Measurements from ENCODE around the gene TRPC6.
"Not testable (repeated sequence)": the region's sequence is repeated elsewhere in the genome, so short reads cannot be mapped to it uniquely, and the experiment has no call there.

Gene TRPC6

DNA sequence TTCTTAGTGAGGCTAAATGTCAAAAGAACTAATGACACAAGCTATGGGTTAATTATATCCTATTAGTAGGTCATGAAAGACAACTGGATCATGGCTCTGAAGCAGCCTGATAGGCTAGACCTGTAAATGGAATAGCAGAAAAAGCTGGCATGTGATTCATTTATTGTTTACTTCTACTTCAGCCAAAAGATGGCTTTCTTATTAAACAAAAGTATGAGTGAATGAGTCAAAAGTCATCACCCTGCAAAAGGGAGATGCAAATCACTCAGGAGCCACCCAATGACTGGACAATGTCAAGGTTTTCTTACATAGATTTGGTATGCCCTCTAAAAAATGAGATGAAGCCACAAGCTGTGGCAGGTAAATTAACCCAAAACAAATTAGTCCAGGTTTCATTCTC, 138.0 kb downstream of the TRPC6 start:
- DNase-seq (ENCODE audit: low read depth) = no peak

DNA sequence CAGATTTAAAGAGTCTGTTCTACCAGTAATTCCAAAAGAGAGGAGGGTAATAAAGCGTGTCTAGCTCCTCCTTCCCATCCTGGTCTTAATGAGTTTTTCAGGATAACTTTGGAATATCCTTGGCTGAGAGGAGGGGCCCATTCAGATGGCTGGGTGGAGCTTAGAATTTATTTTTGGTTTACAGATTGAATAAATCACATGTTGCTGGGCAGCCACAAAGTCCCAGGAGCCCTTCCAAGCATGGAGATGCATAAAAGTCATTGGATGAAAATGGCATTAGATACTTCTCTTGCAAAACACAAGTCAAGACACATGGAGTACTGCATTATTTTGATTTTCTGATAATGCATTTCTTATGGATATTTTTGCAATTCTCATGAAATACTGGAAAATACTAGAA, 139.0 kb downstream of the TRPC6 start:
- no peak for DNase-seq (ENCODE audit: low read depth)
- TF ChIP-seq, protein P1, sequence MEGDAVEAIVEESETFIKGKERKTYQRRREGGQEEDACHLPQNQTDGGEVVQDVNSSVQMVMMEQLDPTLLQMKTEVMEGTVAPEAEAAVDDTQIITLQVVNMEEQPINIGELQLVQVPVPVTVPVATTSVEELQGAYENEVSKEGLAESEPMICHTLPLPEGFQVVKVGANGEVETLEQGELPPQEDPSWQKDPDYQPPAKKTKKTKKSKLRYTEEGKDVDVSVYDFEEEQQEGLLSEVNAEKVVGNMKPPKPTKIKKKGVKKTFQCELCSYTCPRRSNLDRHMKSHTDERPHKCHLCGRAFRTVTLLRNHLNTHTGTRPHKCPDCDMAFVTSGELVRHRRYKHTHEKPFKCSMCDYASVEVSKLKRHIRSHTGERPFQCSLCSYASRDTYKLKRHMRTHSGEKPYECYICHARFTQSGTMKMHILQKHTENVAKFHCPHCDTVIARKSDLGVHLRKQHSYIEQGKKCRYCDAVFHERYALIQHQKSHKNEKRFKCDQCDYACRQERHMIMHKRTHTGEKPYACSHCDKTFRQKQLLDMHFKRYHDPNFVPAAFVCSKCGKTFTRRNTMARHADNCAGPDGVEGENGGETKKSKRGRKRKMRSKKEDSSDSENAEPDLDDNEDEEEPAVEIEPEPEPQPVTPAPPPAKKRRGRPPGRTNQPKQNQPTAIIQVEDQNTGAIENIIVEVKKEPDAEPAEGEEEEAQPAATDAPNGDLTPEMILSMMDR (conservative IDR thresholded peaks at IDR 0.05; ENCODE audit: low read depth, low read length) = no peak
- no peak overlapping the region for H3K4me3 ChIP-seq (ENCODE audit: low read length)

More for the DNA sequence above, 138.0 kb downstream of the TRPC6 start:
- no peak overlapping the region for H3K4me3 ChIP-seq (ENCODE audit: low read length)
- TF ChIP-seq, protein P1 (conservative IDR thresholded peaks at IDR 0.05; ENCODE audit: low read depth, low read length) = no peak

DNA sequence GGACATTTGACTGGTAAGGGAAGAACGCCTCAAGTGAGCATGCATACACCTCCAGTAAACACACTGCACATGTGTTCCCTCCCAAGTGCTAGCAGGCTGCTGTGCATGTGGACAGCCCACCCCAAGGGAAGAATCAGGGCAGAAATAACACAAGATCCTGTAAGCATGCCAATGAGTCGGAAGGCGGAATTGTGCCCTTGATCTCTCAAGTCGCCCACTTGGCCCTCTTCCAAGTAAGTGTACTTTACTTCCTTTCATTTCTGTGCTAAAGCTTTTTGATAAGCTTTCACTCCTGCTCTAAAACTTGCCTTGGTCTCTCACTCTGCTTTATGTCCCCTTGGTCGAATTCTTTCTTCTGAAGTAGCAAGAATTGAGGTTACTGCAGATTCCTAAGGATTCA, 139.6 kb downstream of the TRPC6 start:
- TF ChIP-seq, protein P1 (conservative IDR thresholded peaks at IDR 0.05; ENCODE audit: low read depth, low read length) = no peak
- H3K4me3 ChIP-seq (ENCODE audit: low read length) = no peak overlapping the region
- DNase-seq (ENCODE audit: low read depth) = no peak

DNA sequence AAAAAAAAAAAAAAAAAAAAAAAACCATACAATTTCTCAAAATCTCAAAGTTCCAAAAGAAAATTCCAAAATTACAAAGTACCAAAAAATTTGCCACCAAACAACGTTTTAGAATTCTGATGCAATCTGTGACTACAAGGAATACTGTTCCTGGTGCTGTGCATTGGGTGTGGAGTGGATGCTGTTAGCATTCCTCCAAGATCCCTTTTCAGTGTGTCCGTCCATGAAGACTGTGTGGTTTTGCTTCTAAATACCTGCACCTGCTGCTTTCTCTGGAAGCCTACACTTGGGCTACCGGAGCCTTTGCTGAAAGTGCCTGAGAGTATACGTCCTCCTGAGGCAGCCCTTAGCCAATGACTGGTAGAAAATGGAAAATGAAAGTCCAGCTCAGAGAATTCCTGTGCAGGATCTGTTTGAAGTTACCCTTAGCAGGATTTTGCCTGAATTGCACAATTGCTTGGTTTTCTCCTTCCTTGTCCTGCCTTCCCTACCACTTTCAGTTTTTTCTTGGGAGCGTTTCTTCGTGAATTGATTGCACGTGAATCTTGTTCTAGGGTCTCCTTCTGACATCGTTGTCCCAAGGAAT, 140.8 kb downstream of the TRPC6 start:
- TF ChIP-seq, protein P1 (conservative IDR thresholded peaks at IDR 0.05; ENCODE audit: low read depth, low read length) = no peak
- no peak for DNase-seq (ENCODE audit: low read depth)
- no peak overlapping the region for H3K4me3 ChIP-seq (ENCODE audit: low read length)

DNA sequence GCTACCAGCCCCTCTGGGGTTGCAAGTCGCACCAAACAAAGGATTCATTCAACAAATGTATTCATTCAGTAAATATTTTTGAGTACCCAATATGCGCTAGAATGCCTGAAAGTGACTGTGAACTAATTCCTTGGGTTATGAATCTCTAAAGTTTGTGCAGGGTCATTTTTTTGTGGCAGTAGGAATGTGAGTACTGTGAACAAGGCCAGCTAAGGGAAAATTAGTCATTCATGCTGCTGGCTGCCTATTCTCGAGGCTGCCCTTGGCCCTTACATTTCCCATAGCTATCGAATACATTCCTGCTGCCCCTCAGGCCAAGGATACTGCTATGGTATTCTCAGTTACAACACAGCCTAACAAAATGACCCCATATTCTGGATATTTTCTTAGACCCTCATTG, 141.6 kb downstream of the TRPC6 start:
- DNase-seq (ENCODE audit: low read depth) = no peak
- no peak overlapping the region for H3K4me3 ChIP-seq (ENCODE audit: low read length)
- TF ChIP-seq, protein P1 (conservative IDR thresholded peaks at IDR 0.05; ENCODE audit: low read depth, low read length) = no peak

DNA sequence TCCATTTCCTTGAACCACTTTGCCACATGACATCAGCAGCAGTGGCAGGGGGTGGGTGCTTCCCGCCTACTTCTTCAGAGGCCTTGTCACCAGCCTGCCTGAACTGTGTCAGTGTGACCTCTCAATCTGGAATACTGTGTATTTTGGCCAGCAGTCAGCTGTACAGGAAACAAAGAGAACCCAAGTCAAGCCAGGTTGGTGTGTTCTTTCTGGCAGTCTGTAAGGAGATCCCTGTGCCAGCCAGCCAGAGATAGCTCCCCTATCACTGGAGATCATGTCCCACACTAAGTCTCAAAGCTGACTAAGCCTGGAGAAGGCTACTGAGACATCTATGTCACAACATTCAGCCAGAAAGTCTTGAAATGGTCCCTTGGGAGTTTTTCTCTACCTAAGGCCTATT, 142.1 kb downstream of the TRPC6 start:
- TF ChIP-seq, protein P1 (conservative IDR thresholded peaks at IDR 0.05; ENCODE audit: low read depth, low read length) = no peak
- no peak overlapping the region for H3K4me3 ChIP-seq (ENCODE audit: low read length)
- DNase-seq (ENCODE audit: low read depth) = no peak

DNA sequence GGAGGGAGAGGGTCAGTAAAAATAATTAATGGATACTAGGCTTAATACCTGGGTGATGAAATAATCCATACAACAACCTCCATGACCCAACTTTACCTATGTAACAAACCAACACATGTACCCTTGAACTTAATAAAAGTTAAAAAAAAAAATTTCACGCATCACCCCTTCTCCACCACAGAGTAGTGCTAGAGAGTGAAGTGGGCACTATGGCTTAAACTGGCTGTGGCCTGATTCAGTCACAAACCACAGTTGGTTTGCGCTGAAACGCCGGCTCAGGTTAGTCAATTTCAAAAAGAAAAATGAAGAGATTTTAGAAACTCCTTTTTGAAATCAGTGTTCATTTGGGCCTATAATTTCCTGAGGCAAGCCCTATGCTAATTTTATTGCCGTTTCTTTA, 144.3 kb downstream of the TRPC6 start:
- no peak overlapping the region for H3K4me3 ChIP-seq (ENCODE audit: low read length)
- DNase-seq (ENCODE audit: low read depth) = no peak
- TF ChIP-seq, protein P1 (conservative IDR thresholded peaks at IDR 0.05; ENCODE audit: low read depth, low read length) = peak; percentile 20

DNA sequence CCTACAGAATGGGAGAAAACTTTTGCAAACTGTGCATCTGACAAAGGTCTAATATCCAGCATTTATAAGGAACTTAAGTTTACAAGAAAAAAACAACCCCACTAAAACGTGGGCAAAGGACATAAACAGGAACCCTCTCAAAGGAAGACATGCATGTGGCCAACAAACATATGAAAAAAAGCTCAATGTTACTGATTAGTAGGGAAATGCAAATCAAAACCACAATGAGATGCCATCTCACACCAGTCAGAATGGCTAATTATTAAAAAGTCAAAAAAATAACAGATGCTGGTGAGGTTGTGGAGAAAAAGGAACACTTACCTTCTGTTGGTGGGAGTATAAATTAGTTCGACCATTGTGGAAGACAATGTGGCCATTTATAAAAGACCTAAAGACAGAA, 145.1 kb downstream of the TRPC6 start:
- DNase-seq (ENCODE audit: low read depth) = not testable (repeated sequence)

More for the DNA sequence above, 145.1 kb downstream of the TRPC6 start:
- H3K4me3 ChIP-seq (ENCODE audit: low read length) = not testable (repeated sequence)

Data from retinal pigment epithelial cell (primary cell).